ENCODE data around the gene C9orf43. TPM values are rescaled to one million over a fixed set of nuclear protein-coding genes. Genes with fewer than 3 reads are reported as not detected.

Gene C9orf43
- total RNA-seq (2021) (0.28 to 0.46 TPM (median 0.30 TPM) in 3 replicates), Bru-seq, nascent RNA (percentile 49 among the genes with signal in this experiment)
- long read RNA-seq, experiment 1, partial matches to known transcripts = 0 of 2 reads
- long read RNA-seq, experiment 1, other reads (novel, unspliced or antisense) = 2 of 2 reads
- long read RNA-seq, experiment 2 = 0 reads
- long read RNA-seq, experiment 3, partial matches to known transcripts = 0 of 2 reads
- long read RNA-seq, experiment 3, other reads (novel, unspliced or antisense) = 2 of 2 reads

DNA sequence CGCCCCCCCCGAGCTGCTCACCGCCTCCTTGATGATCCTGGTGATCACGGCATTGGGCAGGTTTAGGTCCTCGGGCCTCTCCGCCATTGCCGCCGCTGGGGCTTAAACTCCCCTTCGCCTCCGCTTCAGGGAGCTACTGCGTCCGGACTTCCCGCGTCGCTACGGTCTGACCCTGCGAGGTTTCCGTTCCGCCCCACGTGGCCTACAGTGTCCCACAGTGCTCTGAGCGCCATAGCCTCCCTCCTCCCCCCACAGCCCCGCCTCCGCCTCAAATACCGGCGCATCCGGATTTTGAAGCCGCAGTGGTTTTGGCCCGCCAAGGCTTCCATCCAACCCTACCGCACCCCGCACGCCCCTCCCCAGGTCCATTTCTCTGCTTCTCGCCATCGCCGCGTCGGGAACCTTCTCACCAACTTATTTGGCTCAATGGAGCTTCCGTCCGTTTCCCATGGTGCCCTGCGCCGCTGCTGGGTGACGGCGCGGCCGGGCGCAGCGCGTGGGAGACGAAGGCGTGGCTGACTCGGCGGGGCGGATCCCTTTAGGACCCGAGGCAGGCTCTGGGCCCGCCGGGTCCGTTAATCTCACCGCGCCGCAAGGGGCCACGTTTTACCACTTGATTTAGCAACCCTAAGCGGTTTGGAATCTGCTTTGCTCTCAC is at the start of gene C9orf43, which contains the start of gene POLE3:
TSS of gene C9orf43 (plus strand) at position 541 of the 658 bp plus-strand sequence. CDS start 2,747 bp downstream, outside the sequence.
TSS of gene POLE3 (minus strand) at position 469 of the 658 bp plus-strand sequence. CDS start at position 87, 382 bp downstream.
- H3K27ac Mint-ChIP-seq = peak within 1 kb of the TSS; percentile 99
- H3K9me3 Mint-ChIP-seq = no peaks in the 10 kb centered on the region
- peak within 1 kb of the TSS; percentile 87 for H3K4me3 Mint-ChIP-seq
- no peaks in the 10 kb centered on the region for H3K27me3 Mint-ChIP-seq (ENCODE audit: low read depth)
- ChIA-PET CTCF (interaction anchor here (0.7 to 2.7 kb wide), 19 partner anchors 8 to 248 kb away, joined by 3 to 13 read pairs (median 4); partner anchors contain the start of genes ALAD, BSPRY, CDC26 and HDHD3), POLR2A (interaction anchor here (0.5 to 2.3 kb wide), 11 partner anchors 33 to 259 kb away, joined by 3 to 7 read pairs (median 4); partner anchors contain the start of genes CDC26, HDHD3, PRPF4 and WDR31)
- peak; percentile 90 for DNase-seq (ENCODE audit: low spot score)
- peaks cover 18% of the 10 kb centered on the region for H3K4me1 Mint-ChIP-seq
- peak; percentile 90 for ATAC-seq
- peaks cover 27% of the 10 kb centered on the region for H3K36me3 Mint-ChIP-seq
- TF ChIP-seq NFYB (CRISPR knock-in tag; conservative IDR thresholded peaks at IDR 0.05; ENCODE audit: low read depth) (no peak), GTF2I (CRISPR knock-in tag; conservative IDR thresholded peaks at IDR 0.05) (no peak), PRRX2 (CRISPR knock-in tag; IDR thresholded peaks at IDR 0.05) (no peak), CREM (CRISPR knock-in tag; IDR thresholded peaks at IDR 0.05) (peak; percentile 77; the same call in 1 of the 2 replicates), ZNF219 (CRISPR knock-in tag; IDR thresholded peaks at IDR 0.05; ENCODE audit: borderline replicate concordance) (no peak), FOXK1 (CRISPR knock-in tag; IDR thresholded peaks at IDR 0.05) (peak; percentile 94), TCF7 (CRISPR knock-in tag; IDR thresholded peaks at IDR 0.05; ENCODE audit: low read depth) (no peak), ZNF671 (CRISPR knock-in tag; IDR thresholded peaks at IDR 0.05) (no peak), PREB (CRISPR knock-in tag; IDR thresholded peaks at IDR 0.05; ENCODE audit: borderline replicate concordance) (no peak), ZNF396 (CRISPR knock-in tag; IDR thresholded peaks at IDR 0.05; ENCODE audit: borderline replicate concordance) (no peak), TEAD1 (CRISPR knock-in tag; IDR thresholded peaks at IDR 0.05) (peak; percentile 65; the same call in 1 of the 2 replicates), GRHL2 (CRISPR knock-in tag; IDR thresholded peaks at IDR 0.05; ENCODE audit: insufficient replicate concordance, severe bottlenecking) (no peak), STAT6 (CRISPR knock-in tag; conservative IDR thresholded peaks at IDR 0.05; ENCODE audit: low read depth) (no peak), CREB1 (CRISPR knock-in tag; IDR thresholded peaks at IDR 0.05) (no peak), SP1 (CRISPR knock-in tag; conservative IDR thresholded peaks at IDR 0.05) (peak; percentile 93), FOXP1 (CRISPR knock-in tag; IDR thresholded peaks at IDR 0.05; ENCODE audit: borderline replicate concordance) (peak; percentile 68; the same call in 1 of the 2 replicates), ZNF317 (CRISPR knock-in tag; IDR thresholded peaks at IDR 0.05; ENCODE audit: borderline replicate concordance, low read depth) (no peak), JAZF1 (CRISPR knock-in tag; IDR thresholded peaks at IDR 0.05) (no peak), ZBTB21 (CRISPR knock-in tag; IDR thresholded peaks at IDR 0.05; ENCODE audit: borderline replicate concordance) (no peak), ESRRA (CRISPR knock-in tag; IDR thresholded peaks at IDR 0.05; ENCODE audit: borderline replicate concordance) (peak; percentile 62), E2F1 (CRISPR knock-in tag; IDR thresholded peaks at IDR 0.05) (peak; percentile 53), SMAD3 (CRISPR knock-in tag; IDR thresholded peaks at IDR 0.05; ENCODE audit: borderline replicate concordance) (peak; percentile 50; the same call in 1 of the 2 replicates)
- TF ChIP-seq, protein P1, sequence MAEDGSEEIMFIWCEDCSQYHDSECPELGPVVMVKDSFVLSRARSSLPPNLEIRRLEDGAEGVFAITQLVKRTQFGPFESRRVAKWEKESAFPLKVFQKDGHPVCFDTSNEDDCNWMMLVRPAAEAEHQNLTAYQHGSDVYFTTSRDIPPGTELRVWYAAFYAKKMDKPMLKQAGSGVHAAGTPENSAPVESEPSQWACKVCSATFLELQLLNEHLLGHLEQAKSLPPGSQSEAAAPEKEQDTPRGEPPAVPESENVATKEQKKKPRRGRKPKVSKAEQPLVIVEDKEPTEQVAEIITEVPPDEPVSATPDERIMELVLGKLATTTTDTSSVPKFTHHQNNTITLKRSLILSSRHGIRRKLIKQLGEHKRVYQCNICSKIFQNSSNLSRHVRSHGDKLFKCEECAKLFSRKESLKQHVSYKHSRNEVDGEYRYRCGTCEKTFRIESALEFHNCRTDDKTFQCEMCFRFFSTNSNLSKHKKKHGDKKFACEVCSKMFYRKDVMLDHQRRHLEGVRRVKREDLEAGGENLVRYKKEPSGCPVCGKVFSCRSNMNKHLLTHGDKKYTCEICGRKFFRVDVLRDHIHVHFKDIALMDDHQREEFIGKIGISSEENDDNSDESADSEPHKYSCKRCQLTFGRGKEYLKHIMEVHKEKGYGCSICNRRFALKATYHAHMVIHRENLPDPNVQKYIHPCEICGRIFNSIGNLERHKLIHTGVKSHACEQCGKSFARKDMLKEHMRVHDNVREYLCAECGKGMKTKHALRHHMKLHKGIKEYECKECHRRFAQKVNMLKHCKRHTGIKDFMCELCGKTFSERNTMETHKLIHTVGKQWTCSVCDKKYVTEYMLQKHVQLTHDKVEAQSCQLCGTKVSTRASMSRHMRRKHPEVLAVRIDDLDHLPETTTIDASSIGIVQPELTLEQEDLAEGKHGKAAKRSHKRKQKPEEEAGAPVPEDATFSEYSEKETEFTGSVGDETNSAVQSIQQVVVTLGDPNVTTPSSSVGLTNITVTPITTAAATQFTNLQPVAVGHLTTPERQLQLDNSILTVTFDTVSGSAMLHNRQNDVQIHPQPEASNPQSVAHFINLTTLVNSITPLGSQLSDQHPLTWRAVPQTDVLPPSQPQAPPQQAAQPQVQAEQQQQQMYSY (CRISPR knock-in tag; IDR thresholded peaks at IDR 0.05) = no peak
- TF ChIP-seq, protein P2, sequence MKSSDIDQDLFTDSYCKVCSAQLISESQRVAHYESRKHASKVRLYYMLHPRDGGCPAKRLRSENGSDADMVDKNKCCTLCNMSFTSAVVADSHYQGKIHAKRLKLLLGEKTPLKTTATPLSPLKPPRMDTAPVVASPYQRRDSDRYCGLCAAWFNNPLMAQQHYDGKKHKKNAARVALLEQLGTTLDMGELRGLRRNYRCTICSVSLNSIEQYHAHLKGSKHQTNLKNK (CRISPR knock-in tag; IDR thresholded peaks at IDR 0.05) = no peak
- TF ChIP-seq, protein P3, sequence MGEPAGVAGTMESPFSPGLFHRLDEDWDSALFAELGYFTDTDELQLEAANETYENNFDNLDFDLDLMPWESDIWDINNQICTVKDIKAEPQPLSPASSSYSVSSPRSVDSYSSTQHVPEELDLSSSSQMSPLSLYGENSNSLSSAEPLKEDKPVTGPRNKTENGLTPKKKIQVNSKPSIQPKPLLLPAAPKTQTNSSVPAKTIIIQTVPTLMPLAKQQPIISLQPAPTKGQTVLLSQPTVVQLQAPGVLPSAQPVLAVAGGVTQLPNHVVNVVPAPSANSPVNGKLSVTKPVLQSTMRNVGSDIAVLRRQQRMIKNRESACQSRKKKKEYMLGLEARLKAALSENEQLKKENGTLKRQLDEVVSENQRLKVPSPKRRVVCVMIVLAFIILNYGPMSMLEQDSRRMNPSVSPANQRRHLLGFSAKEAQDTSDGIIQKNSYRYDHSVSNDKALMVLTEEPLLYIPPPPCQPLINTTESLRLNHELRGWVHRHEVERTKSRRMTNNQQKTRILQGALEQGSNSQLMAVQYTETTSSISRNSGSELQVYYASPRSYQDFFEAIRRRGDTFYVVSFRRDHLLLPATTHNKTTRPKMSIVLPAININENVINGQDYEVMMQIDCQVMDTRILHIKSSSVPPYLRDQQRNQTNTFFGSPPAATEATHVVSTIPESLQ (CRISPR knock-in tag; IDR thresholded peaks at IDR 0.05) = no peak
